Measurements from ENCODE around the gene ECEL1.

DNA sequence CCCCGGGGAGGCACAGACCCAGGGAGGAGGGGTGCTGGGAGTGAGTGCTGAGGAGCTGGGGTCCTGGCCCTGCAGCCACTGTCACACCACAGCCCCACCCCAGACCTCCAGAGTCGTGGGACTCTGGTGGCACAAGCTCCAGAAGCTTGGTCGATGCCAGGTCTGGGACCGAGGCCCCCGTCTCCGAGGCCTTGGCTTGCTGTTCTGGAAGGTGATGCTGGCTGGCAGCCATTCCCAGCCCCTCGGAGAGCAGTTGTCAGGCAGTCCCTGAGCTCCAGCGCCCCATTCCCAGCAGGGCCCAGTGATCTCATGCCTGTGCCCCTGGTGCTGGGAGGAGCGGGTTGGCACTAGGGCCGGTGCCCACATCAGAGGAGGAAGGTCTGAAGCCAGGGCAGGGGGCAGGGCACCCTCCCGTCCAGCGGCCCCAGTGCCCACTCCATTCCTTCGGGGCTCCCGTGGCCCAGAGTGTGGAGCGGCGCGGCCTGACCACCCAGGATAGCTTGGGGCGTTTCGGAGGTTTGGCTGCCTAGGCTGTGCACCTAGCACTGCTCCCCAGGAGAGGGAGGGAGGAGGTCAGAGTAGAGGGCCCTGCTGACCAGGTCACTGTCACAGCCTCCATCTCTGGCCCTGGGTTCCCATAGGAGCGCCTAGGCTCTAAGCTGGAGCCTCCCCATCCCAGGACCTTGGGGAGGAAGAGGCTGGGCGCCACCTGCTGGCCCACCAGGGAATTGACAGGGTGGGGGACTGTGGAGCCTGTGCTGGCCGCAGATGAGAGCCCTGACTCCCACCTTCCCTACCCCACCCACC lies 48.5 kb downstream of the ECEL1 start:
- TF ChIP-seq CTCF (conservative IDR thresholded peaks at IDR 0.05), result peak; percentile 65
- TF ChIP-seq EZH2 (IDR thresholded peaks at IDR 0.05; ENCODE audit: low read depth), result no peak

Measured in PC-9 (cell line).